Vagina (tissue), 2 donors: Measurements from ENCODE around the gene RALA. TPM values are rescaled to one million over a fixed set of nuclear protein-coding genes. Genes with fewer than 3 reads are reported as not detected.
A peak's percentile ranks its signal among the peaks of the same experiment; 100 is the strongest.

Experiments used
- DNase-seq, 2 donors: peaks; one replicate each; pipeline ENCODE4 v3.0.0-alpha.2; 2017; ENCODE audit errors: extremely low spot score in 2 of 2
- H3K27ac ChIP-seq: fragments of 200-600 bp; sonication (generic); one replicate; pipeline ENCODE4 v1.5.1; 2019
- H3K27me3 ChIP-seq: fragments of 200-600 bp; sonication (generic); one replicate; pipeline ENCODE4 v1.5.1; 2019
- H3K36me3 ChIP-seq, 2 donors: fragments of 200-600 bp; sonication (generic); one replicate each; pipeline ENCODE4 v1.5.1; 2017 to 2019
- H3K4me1 ChIP-seq: fragments of 200-600 bp; sonication (generic); one replicate; pipeline ENCODE4 v1.5.1; 2019
- H3K4me3 ChIP-seq, 2 donors: fragments of 200-600 bp; sonication (generic); 1 replicate in 1 of 2; 2 replicates in 1 of 2; pipeline ENCODE4 v1.5.1; 2016 to 2019
- H3K9me3 ChIP-seq: fragments of 200-600 bp; sonication (generic); one replicate; pipeline ENCODE4 v1.5.1; 2019
- POLR2A ChIP-seq, 2 donors: fragments of 450-650 bp; IDR thresholded peaks; one replicate each; pipeline ENCODE4 v1.6.1; 2017; ENCODE audit warnings: antibody characterized with exemption in 2 of 2, mild to moderate bottlenecking in 2 of 2, moderate library complexity in 2 of 2
- POLR2AphosphoS5 ChIP-seq, 2 donors: sonication (generic); formaldehyde crosslinking; IDR thresholded peaks; one replicate each; pipeline ENCODE4 v1.9.0; 2017; ENCODE audit warnings: antibody characterized with exemption in 2 of 2, mild to moderate bottlenecking in 2 of 2, low read depth in 1 of 2; ENCODE audit not compliant: insufficient read depth in 1 of 2
- intact Hi-C: fragments of 100-400 bp; cut with DNase I; formaldehyde crosslinking; loops from one replicate; pipeline ENCODE4 v1.15.1; 2023
- total RNA-seq: library from RNA; depleted of rRNA; stranded (reverse); fragments of >200 nt; gene quantifications from one replicate; pipeline ENCODE4 v1.2.3, GENCODE V29; 2016
- TF ChIP-seq, protein P1 (sequence below), 3 experiments: fragments of 450-650 bp in 2 of 3; fragments of 200-600 bp in 1 of 3; sonication (generic) in 1 of 3; IDR thresholded peaks; one replicate each; pipeline ENCODE4 v1.5.1; 2017 to 2019; ENCODE audit warnings: antibody characterized with exemption in 3 of 3, mild to moderate bottlenecking in 2 of 3, moderate library complexity in 2 of 3

Gene RALA
- total RNA-seq, 1 donor from 2014 or later = 20.1 TPM

DNA sequence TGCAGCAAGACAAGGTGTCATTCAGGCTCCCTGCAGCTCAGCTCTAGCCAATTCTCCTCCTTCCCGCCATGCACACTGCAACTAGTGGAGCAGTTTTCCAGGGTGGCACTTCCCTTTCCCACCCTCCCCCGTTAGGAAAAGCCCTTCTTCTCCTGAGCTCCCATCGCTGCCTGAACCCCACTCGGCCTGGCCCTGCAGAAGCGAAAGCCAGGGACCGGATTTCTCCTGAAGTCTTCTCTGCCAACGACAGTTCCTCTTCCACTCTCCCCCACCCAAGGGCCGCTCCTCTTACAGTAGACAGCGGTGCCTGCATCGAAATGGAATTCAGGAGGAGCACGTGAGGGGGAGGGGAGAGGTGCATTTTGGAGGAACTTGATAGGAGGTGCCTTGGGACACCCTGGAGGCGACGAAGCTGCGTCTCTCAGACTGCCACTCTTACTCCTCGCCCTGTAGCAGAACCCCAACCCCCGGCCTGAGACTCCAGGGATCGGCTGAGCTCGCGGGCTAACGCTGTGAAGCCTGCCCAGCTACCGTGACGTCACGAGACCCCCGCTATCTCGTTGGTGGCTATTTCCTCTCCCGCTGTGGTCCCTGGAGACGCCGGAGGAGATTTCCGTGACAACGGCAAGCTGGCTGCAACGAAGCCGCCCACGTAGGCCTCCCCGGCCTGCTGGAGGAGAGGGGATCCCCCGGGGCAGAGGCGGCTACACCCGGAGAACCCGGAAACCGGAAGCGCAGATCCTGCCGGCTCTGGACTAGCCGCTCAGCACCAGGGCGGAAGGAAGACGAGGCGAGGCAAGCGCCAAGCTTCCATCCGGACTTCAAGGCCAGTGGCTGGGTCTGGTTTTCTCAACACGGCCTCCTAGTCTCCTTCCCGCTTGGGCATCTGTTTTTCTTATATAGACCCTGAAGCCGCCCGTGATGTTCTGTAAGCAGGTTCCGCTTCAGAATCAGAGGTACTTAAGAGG, 109.7 kb downstream of the RALA start:
- intact Hi-C loops = no loop called here
- Histone ChIP-seq H3K4me3 (peak overlapping the region; percentile 46 to 55), H3K36me3 (no peaks in the 10 kb centered on the region), H3K27me3 (no peaks in the 10 kb centered on the region), H3K9me3 (no peaks in the 10 kb centered on the region), H3K27ac (peak overlapping the region; percentile 80), H3K4me1 (peaks cover 32% of the 10 kb centered on the region)
- peak; percentile 23 to 83 for TF ChIP-seq POLR2AphosphoS5 (IDR thresholded peaks at IDR 0.05; ENCODE audit: insufficient read depth in 1 of 2, low read depth in 1 of 2)
- TF ChIP-seq, protein P1, sequence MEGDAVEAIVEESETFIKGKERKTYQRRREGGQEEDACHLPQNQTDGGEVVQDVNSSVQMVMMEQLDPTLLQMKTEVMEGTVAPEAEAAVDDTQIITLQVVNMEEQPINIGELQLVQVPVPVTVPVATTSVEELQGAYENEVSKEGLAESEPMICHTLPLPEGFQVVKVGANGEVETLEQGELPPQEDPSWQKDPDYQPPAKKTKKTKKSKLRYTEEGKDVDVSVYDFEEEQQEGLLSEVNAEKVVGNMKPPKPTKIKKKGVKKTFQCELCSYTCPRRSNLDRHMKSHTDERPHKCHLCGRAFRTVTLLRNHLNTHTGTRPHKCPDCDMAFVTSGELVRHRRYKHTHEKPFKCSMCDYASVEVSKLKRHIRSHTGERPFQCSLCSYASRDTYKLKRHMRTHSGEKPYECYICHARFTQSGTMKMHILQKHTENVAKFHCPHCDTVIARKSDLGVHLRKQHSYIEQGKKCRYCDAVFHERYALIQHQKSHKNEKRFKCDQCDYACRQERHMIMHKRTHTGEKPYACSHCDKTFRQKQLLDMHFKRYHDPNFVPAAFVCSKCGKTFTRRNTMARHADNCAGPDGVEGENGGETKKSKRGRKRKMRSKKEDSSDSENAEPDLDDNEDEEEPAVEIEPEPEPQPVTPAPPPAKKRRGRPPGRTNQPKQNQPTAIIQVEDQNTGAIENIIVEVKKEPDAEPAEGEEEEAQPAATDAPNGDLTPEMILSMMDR (IDR thresholded peaks at IDR 0.05) = no peak
- peak in 1 of 2 donors; percentile 93 for DNase-seq

- H3K27me3 ChIP-seq = no peaks in the 10 kb centered on the region
- TF ChIP-seq POLR2AphosphoS5 (IDR thresholded peaks at IDR 0.05; ENCODE audit: insufficient read depth in 1 of 2, low read depth in 1 of 2) = no peak
- TF ChIP-seq, protein P1 (IDR thresholded peaks at IDR 0.05) = no peak
- TF ChIP-seq POLR2A (IDR thresholded peaks at IDR 0.05) = no peak
- peak overlapping the region; percentile 80 for H3K27ac ChIP-seq
- intact Hi-C loops = no loop called here
- no peak for DNase-seq
- H3K4me3 ChIP-seq = peak overlapping the region; percentile 46 to 55
- H3K36me3 ChIP-seq = no peaks in the 10 kb centered on the region
- no peaks in the 10 kb centered on the region for H3K9me3 ChIP-seq
- peaks cover 32% of the 10 kb centered on the region for H3K4me1 ChIP-seq
Observed at GRCh38 chr7:39733881-39734632, 110.7 kb downstream of the RALA start.

DNA sequence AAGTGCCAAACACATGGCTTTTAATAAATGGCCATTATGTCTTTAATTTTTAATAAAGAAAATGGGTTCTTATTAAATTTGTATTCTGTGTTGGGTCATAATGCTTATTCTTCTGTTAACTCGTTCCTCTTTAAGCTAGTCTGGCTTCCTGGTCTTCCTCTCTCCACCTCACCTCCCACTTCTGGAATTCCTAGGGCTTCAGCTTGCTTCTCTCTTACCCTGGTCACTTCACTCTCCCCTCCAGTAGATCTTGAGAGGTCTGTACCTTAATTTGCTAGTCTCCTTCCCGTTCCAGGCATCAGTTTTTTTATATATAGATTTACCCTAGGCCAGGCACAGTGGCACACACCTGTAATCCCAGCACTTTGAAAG, 111.2 kb downstream of the RALA start:
- DNase-seq = no peak
- Histone ChIP-seq H3K36me3 (no peaks in the 10 kb centered on the region), H3K27me3 (no peaks in the 10 kb centered on the region), H3K27ac (peak overlapping the region; percentile 80), H3K4me1 (peaks cover 32% of the 10 kb centered on the region), H3K9me3 (no peaks in the 10 kb centered on the region), H3K4me3 (peak overlapping the region in 1 of 2 donors; percentile 46)
- intact Hi-C loops = no loop called here
- no peak for TF ChIP-seq POLR2A (IDR thresholded peaks at IDR 0.05)
- TF ChIP-seq, protein P1 (IDR thresholded peaks at IDR 0.05) = no peak
- TF ChIP-seq POLR2AphosphoS5 (IDR thresholded peaks at IDR 0.05; ENCODE audit: insufficient read depth in 1 of 2, low read depth in 1 of 2) = no peak

DNA sequence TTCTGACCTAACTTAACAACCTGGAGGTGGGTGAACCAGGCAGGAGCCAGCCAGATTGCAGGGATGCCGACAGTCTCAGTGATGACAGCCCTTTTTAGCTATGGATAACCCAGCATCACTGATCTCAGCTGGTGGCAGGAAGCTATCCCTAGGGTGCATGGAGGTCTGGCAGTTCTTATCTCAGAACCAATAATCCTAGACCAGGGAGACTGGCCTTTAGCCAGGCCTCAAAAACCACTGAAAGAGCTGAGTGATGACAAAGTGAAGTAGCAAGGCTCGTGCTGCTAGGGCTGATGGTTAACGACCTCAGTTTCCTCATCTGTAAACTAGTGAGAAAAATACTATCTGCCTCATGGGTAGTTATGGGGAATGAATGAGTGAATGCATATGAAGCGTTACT, 112.5 kb downstream of the RALA start:
- Histone ChIP-seq H3K27me3 (no peaks in the 10 kb centered on the region), H3K36me3 (no peaks in the 10 kb centered on the region), H3K27ac (no peak overlapping the region), H3K4me1 (peaks cover 32% of the 10 kb centered on the region), H3K9me3 (no peaks in the 10 kb centered on the region), H3K4me3 (no peak overlapping the region)
- intact Hi-C loops = no loop called here
- DNase-seq = no peak
- TF ChIP-seq POLR2A (IDR thresholded peaks at IDR 0.05) (no peak), POLR2AphosphoS5 (IDR thresholded peaks at IDR 0.05; ENCODE audit: insufficient read depth in 1 of 2, low read depth in 1 of 2) (no peak)
- TF ChIP-seq, protein P1 (IDR thresholded peaks at IDR 0.05) = no peak
